SW480 (cell line): Measurements from ENCODE around the gene GOLGA8B.
"Not testable (repeated sequence)": the region's sequence is repeated elsewhere in the genome, so short reads cannot be mapped to it uniquely, and the experiment has no call there.

ENCODE experiments used
- DNase-seq: peaks from one replicate; pipeline ENCODE4 v3.0.0-alpha.2; 2016; ENCODE audit warnings: low spot score

The GOLGA8B gene

GRCh38 chr15:34594361-34594760, 10.9 kb upstream of the GOLGA8B start:
- no peak for DNase-seq

GRCh38 chr15:34591306-34591705, 7.9 kb upstream of the GOLGA8B start:
- no peak for DNase-seq

- peak; percentile 57 for DNase-seq
Observed at GRCh38 chr15:34588046-34588674, 4.7 kb upstream of the GOLGA8B start.

- DNase-seq = not testable (repeated sequence)
Observed at GRCh38 chr15:34585966-34586365, 2.5 kb upstream of the GOLGA8B start.

GRCh38 chr15:34584996-34585395, 1.5 kb upstream of the GOLGA8B start:
- DNase-seq = no peak

- DNase-seq = no peak
Observed at GRCh38 chr15:34584330-34584668, 848 bp upstream of the GOLGA8B start.

GRCh38 chr15:34582461-34583371, 735 bp downstream of the GOLGA8B start:
- DNase-seq = peak; percentile 3

- not testable (repeated sequence) for DNase-seq
Observed at GRCh38 chr15:34581687-34582460, 1.6 kb downstream of the GOLGA8B start.

- no peak for DNase-seq
Observed at GRCh38 chr15:34581043-34581365, 2.4 kb downstream of the GOLGA8B start.

GRCh38 chr15:34580251-34581042, 3.0 kb downstream of the GOLGA8B start:
- DNase-seq = not testable (repeated sequence)

GRCh38 chr15:34578283-34578674, 5.2 kb downstream of the GOLGA8B start:
- no peak for DNase-seq

GRCh38 chr15:34577658-34578282, 5.7 kb downstream of the GOLGA8B start:
- DNase-seq = not testable (repeated sequence)

GRCh38 chr15:34575035-34575434, 8.4 kb downstream of the GOLGA8B start:
- DNase-seq = not testable (repeated sequence)

GRCh38 chr15:34572921-34573320, 10.5 kb downstream of the GOLGA8B start:
- DNase-seq = not testable (repeated sequence)

- not testable (repeated sequence) for DNase-seq
Observed at GRCh38 chr15:34572019-34572641, 11.3 kb downstream of the GOLGA8B start.

- DNase-seq = not testable (repeated sequence)
Observed at GRCh38 chr15:34569670-34570396, 13.6 kb downstream of the GOLGA8B start.

GRCh38 chr15:34567174-34567573, 16.3 kb downstream of the GOLGA8B start:
- DNase-seq = not testable (repeated sequence)

GRCh38 chr15:34564711-34565110, 18.7 kb downstream of the GOLGA8B start:
- not testable (repeated sequence) for DNase-seq

- DNase-seq = not testable (repeated sequence)
Observed at GRCh38 chr15:34560814-34561213, 22.6 kb downstream of the GOLGA8B start.

GRCh38 chr15:34559764-34560163, 23.7 kb downstream of the GOLGA8B start:
- DNase-seq = not testable (repeated sequence)
